Measurements from ENCODE around the gene C2CD4A. TPM values are rescaled to one million over a fixed set of nuclear protein-coding genes. Genes with fewer than 3 reads are reported as not detected.
"Not testable (repeated sequence)": the region's sequence is repeated elsewhere in the genome, so short reads cannot be mapped to it uniquely, and the experiment has no call there.

Gene C2CD4A
- under 1 TPM; 0.14 to 0.20 TPM for total RNA-seq

- Mint-ChIP-seq H3K9me3 (no peaks in the 10 kb centered on the region), H3K27ac (peak within 1 kb of the TSS in 1 of 2 donors; percentile 48), H3K36me3 (peaks cover 0 to 7% of the 10 kb centered on the region in 2 donors)
- DNase-seq (ENCODE audit: low spot score in 2 of 2) (peak; percentile 57 to 60), ATAC-seq (peak; percentile 43 to 68)
Observed at GRCh38 chr15:62066663-62067447, at the start of gene C2CD4A. TSS of gene C2CD4A (plus strand) at chr15:62066977. CDS start at chr15:62067614, 637 bp downstream.

- Mint-ChIP-seq H3K36me3 (peaks cover 26 to 34% of the 10 kb centered on the region in 2 donors), H3K9me3 (peaks cover 3 to 11% of the 10 kb centered on the region in 2 donors), H3K27ac (no peak overlapping the region)
- no peak for DNase-seq (ENCODE audit: low spot score in 2 of 2)
- no peak for ATAC-seq
Observed at GRCh38 chr15:62020576-62021160, 46.1 kb upstream of the C2CD4A start.

- Mint-ChIP-seq H3K36me3 (peaks cover 26 to 41% of the 10 kb centered on the region in 2 donors), H3K27ac (no peak overlapping the region), H3K9me3 (peaks cover 0 to 6% of the 10 kb centered on the region in 2 donors)
- DNase-seq (ENCODE audit: low spot score in 2 of 2), result no peak
- no peak for ATAC-seq
Observed at GRCh38 chr15:62021991-62022600, 44.7 kb upstream of the C2CD4A start.

DNA sequence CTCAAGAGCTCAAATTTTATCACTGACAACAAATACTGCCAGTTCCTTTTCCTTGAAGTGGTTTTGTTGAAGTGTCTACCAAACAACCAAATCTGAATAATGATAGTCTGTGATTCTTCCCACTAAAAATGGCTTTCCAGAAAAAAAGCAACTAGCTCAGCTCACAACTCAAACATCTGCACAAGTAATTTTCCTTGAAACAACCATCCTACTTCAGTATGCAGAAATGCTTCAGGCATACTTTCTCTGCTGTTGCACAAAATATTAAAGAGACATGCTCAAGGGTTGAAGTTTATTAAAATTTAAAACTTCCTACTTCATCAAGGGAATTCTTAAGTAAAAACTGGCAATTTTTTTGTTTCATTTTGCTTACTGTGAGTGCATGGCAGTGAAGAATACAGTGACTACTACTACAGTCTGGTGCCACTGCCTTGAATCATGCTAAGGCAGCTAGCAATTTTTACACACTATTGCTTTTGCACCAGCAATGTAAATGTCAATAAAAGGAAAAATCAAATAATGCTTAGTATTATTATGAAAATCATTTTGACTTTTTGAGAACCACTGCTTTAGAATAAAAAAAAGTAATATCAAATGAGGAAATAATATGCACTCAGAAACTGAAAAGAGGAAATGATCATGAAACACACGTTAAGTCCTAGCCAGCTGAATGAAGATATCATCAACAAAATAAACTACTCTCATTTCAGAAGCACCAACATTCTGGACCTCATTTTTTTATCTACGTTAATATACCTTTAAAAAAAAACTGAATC is 40.1 kb upstream of the C2CD4A start:
- ATAC-seq (no peak), DNase-seq (ENCODE audit: low spot score in 2 of 2) (no peak)
- peaks cover 6 to 13% of the 10 kb centered on the region in 2 donors for H3K36me3 Mint-ChIP-seq
- H3K27ac Mint-ChIP-seq, result no peak overlapping the region
- H3K9me3 Mint-ChIP-seq, result no peaks in the 10 kb centered on the region

- peaks cover 6 to 11% of the 10 kb centered on the region in 2 donors for H3K36me3 Mint-ChIP-seq
- no peak overlapping the region for H3K27ac Mint-ChIP-seq
- H3K9me3 Mint-ChIP-seq, result no peaks in the 10 kb centered on the region
- DNase-seq (ENCODE audit: low spot score in 2 of 2) (no peak), ATAC-seq (no peak)
Observed at GRCh38 chr15:62027263-62027565, 39.6 kb upstream of the C2CD4A start.

- Mint-ChIP-seq H3K27ac (no peak overlapping the region), H3K9me3 (no peaks in the 10 kb centered on the region), H3K36me3 (peaks cover 6 to 7% of the 10 kb centered on the region in 2 donors)
- ATAC-seq (no peak), DNase-seq (ENCODE audit: low spot score in 2 of 2) (no peak)
Observed at GRCh38 chr15:62027916-62028315, 38.9 kb upstream of the C2CD4A start.

GRCh38 chr15:62035256-62035924 is 31.4 kb upstream of the C2CD4A start:
- Mint-ChIP-seq H3K9me3 (no peaks in the 10 kb centered on the region), H3K27ac (no peak overlapping the region), H3K36me3 (peaks cover 13 to 15% of the 10 kb centered on the region in 2 donors)
- ATAC-seq, result no peak
- no peak for DNase-seq (ENCODE audit: low spot score in 2 of 2)

DNA sequence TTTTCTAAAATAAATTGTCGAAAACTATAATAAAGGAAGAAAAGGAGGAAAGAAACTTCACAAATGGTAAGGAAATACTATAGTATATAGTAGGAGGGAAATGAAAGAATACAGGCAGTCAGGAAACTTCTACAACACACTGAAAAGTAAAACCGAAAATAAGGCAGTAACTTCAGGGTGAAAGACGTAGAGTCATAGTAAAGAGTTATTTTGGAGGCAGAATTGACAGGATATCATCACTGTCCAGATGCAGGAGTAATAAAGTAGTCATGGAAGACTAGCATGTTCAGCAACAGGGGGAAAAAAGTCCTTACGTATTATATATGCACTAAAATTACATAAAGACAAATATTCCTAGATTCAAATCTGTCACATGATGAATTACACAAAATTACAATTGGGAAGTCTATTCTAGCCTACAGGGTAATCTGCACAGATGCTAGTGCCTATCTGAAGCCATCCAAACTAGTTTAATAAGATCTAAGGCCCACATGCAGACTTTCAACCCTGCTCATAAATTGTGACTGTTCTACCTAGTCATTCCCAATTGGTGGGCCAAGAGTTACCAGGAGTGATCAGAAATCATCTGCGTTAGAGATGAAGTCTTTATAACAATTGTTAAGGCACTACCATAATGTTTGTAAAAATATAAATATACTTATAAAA is 20.6 kb upstream of the C2CD4A start:
- peaks cover 0 to 5% of the 10 kb centered on the region in 2 donors for H3K9me3 Mint-ChIP-seq
- peak overlapping the region in 1 of 2 donors; percentile 75 for H3K27ac Mint-ChIP-seq
- ATAC-seq (peak; percentile 44 to 73), DNase-seq (ENCODE audit: low spot score in 2 of 2) (no peak)
- peaks cover 6 to 12% of the 10 kb centered on the region in 2 donors for H3K36me3 Mint-ChIP-seq

GRCh38 chr15:62047282-62047827 is 19.4 kb upstream of the C2CD4A start:
- Mint-ChIP-seq H3K9me3 (peaks cover 0 to 5% of the 10 kb centered on the region in 2 donors), H3K27ac (no peak overlapping the region), H3K36me3 (peaks cover 6 to 12% of the 10 kb centered on the region in 2 donors)
- ATAC-seq, result no peak
- DNase-seq (ENCODE audit: low spot score in 2 of 2), result no peak

DNA sequence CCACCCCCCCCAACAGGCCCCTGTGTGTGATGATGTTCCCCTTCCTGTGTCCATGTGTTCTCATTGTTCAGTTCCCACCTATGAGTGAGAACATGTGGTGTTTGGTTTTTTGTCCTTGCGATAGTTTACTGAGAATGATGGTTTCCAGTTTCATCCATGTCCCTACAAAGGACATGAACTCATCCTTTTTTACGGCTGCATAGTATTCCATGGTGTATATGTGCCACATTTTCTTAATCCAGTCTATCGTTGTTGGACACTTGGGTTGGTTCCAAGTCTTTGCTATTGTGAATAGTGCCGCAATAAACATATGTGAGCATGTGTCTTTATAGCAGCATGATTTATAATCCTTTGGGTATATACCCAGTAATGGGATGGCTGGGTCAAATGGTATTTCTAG is 18.5 kb upstream of the C2CD4A start:
- not testable (repeated sequence) for H3K27ac Mint-ChIP-seq; H3K9me3 Mint-ChIP-seq; ATAC-seq; DNase-seq (ENCODE audit: low spot score in 2 of 2)
- peaks cover 6 to 12% of the 10 kb centered on the region in 2 donors for H3K36me3 Mint-ChIP-seq

DNA sequence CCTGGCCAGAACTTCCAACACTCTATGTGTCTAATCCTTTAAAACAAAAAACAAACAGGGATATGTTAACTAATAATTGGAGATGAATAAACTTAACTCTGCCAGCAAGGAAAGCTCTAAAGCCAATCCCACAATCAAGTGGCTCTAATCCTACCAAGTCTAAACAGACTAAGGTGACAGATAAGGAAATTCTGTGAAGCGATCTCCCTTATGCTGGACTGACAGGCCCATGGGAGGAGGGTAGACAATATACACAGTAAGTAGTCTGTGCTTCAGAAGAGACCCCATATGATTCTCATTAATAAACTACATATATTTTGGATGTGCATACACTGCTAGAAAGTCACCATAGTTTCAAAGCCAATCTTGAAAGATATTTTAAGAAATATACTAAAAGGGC is 16.7 kb upstream of the C2CD4A start:
- no peak for DNase-seq (ENCODE audit: low spot score in 2 of 2)
- H3K9me3 Mint-ChIP-seq, result peaks cover 0 to 5% of the 10 kb centered on the region in 2 donors
- H3K27ac Mint-ChIP-seq, result no peak overlapping the region
- ATAC-seq, result no peak
- H3K36me3 Mint-ChIP-seq, result peaks cover 6 to 12% of the 10 kb centered on the region in 2 donors

DNA sequence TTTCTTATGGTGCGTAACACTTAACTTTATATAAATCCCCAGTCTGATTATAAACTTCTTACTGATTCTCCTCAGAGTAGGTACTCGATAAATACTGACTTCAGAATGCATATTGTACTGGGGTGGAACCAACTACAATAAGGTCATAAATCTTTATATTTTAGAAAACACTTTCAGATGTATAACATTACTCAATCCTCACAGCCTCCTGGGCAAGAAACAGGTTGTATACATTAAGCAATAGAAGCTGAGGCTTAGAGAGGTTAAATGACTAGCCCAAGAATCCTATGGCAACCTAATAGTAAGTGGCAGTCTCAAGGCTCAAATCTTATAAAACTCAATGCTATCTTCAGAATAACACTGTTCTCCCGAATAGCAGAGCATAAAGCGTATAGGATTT is 15.6 kb upstream of the C2CD4A start:
- DNase-seq (ENCODE audit: low spot score in 2 of 2) (no peak), ATAC-seq (no peak)
- Mint-ChIP-seq H3K9me3 (peaks cover 0 to 5% of the 10 kb centered on the region in 2 donors), H3K36me3 (peaks cover 6 to 12% of the 10 kb centered on the region in 2 donors), H3K27ac (no peak overlapping the region)

- ATAC-seq (no peak), DNase-seq (ENCODE audit: low spot score in 2 of 2) (no peak)
- peaks cover 6 to 12% of the 10 kb centered on the region in 2 donors for H3K36me3 Mint-ChIP-seq
- peaks cover 0 to 5% of the 10 kb centered on the region in 2 donors for H3K9me3 Mint-ChIP-seq
- H3K27ac Mint-ChIP-seq, result no peak overlapping the region
Observed at GRCh38 chr15:62052713-62053112, 14.1 kb upstream of the C2CD4A start.

DNA sequence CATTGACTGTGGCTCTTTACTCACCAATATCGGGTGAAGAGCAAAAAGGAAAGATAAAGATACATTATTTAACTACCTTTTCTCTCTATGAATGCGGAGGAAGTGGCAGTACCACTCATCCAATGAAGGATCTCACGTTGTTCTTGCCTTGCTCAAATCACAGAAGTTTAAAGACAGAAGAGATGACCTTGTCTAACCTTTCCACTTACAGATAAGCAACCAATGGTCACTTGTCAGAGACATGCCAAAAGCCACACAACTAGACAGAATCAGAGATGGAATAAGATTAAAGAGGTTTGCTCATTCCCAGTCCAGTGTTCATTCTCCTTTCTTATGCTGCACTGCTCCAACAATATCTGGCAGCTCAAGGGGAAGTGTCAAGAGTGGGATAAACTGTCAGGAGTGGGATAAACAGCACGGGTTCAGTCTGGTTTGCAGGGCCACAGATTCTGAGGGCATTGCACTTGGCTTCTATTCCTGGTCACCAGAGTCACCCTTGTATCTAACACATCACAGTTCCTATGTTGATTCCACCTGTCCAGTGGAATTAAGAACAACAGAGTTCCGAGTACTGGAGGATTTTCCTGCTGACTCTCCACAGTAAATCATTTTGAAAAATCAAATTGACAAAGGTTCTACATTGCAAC is 13.2 kb upstream of the C2CD4A start:
- DNase-seq (ENCODE audit: low spot score in 2 of 2) (no peak), ATAC-seq (no peak)
- Mint-ChIP-seq H3K27ac (no peak overlapping the region), H3K9me3 (peaks cover 0 to 5% of the 10 kb centered on the region in 2 donors), H3K36me3 (peaks cover 6 to 12% of the 10 kb centered on the region in 2 donors)

- Mint-ChIP-seq H3K27ac (no peak overlapping the region), H3K9me3 (peaks cover 0 to 2% of the 10 kb centered on the region in 2 donors), H3K36me3 (peaks cover 4 to 9% of the 10 kb centered on the region in 2 donors)
- DNase-seq (ENCODE audit: low spot score in 2 of 2) (no peak), ATAC-seq (no peak)
Observed at GRCh38 chr15:62054979-62055378, 11.8 kb upstream of the C2CD4A start.

All from activated naive CD4-positive, alpha-beta T cell treated with anti-CD3 and anti-CD28 coated beads, Interleukin-2, amount 50 U/mL, for 72 hours (primary cell).